HG03558 (cell line): ENCODE results near the gene SNX13.
A peak's percentile ranks its signal among the peaks of the same experiment; 100 is the strongest.

ENCODE experiments used
- ATAC-seq: cut with Tn5 transposase; IDR thresholded peaks from one replicate; pipeline ENCODE4 v1.9.1; 2021; ENCODE audit warnings: moderate number of reproducible peaks; ENCODE audit not compliant: unreplicated experiment; ENCODE audit errors: extremely low read depth

The SNX13 gene

GRCh38 chr7:17940302-17940883 lies at the start of gene SNX13:
Gene SNX13, minus strand, starts transcription at chr7:17940494. Its CDS starts 199 bp downstream, at chr7:17940295.
- peak; percentile 88 for ATAC-seq

DNA sequence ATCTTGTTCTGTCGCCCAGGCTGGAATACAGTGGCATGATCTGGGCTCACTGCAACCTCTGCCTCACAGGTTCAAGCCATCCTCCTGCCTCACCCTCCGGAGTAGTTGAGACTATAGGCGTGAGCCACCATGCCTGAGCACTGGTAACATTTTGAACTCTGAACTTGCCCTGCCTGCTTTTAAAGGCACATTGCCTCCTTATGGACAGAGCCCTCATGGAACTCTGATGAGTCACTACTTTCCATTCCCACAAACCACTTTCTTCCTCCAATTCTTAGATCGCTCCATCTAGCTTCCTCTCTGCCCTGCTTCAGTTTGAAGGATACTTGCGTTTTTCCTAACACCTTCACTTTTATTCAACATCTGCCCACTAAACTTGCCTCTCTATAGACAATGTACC lies 49.3 kb upstream of the SNX13 start:
- no peak for ATAC-seq

- ATAC-seq, result no peak
These were observed 48.6 kb upstream of the SNX13 start for GRCh38 chr7:17988858-17989257.

DNA sequence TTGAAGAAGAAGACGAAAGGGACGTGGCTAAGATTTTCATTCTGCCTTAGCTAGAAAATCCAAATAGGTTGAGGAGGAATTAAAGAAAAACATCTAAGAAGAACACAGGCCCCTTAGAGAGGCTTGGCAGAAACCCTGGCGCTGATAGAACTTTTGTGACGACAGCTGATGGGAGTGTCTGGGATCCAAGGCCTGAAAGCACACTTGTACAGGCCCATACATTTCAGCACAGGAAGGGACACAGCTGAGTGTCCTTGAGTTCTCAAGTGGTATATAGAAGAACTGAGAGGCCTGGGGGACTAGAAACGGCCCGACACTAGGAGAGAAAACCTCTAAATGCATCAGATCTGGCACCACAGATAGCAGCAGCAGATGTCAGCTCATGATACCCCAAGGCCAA lies 47.8 kb upstream of the SNX13 start:
- no peak for ATAC-seq

DNA sequence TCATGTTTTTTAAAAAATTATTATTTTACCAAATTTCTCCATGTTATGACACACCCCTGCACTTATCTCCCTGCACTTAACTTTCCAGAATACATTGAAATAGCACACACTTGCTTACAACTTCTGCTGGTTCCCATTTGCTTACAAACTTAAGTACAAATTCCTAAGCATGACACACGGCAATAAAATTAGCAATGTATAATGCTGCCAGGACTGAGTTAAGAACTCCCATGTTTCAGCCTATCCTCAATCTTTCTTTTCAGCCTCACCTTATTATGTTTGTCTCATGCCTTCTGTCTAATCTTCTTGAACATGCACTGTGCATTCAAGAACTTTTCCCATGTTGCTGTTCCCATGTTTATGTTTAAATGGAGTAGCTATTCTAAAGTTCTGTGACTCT lies 46.6 kb upstream of the SNX13 start:
- no peak for ATAC-seq

GRCh38 chr7:17985473-17986239 lies 45.4 kb upstream of the SNX13 start:
- ATAC-seq, result no peak

DNA sequence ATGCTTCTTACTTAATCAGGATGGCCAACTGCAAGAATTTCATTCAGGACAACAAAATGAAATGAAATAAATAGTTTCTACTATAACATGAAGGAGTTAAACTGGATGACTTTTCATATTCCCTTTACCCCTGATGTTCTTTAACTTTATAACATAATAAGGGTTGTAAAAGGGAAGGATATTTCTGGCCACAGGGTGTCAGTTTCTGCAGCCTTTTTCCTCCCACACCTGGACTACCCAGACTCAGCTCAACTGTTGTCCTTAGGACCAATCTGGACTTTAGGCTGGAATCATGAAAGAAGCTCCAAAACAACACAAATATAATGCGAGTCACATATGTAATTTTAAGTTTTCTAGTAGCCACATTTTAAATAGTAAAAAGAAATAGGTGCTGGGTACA lies 44.0 kb upstream of the SNX13 start:
- ATAC-seq, result no peak

- ATAC-seq, result no peak
These were observed 43.1 kb upstream of the SNX13 start for GRCh38 chr7:17983221-17984062.

- no peak for ATAC-seq
These were observed 36.7 kb upstream of the SNX13 start for GRCh38 chr7:17976952-17977351.

GRCh38 chr7:17971411-17971810 lies 31.1 kb upstream of the SNX13 start:
- no peak for ATAC-seq

- no peak for ATAC-seq
These were observed 28.8 kb upstream of the SNX13 start for GRCh38 chr7:17968791-17969715.

GRCh38 chr7:17966706-17967105 lies 26.4 kb upstream of the SNX13 start:
- no peak for ATAC-seq

DNA sequence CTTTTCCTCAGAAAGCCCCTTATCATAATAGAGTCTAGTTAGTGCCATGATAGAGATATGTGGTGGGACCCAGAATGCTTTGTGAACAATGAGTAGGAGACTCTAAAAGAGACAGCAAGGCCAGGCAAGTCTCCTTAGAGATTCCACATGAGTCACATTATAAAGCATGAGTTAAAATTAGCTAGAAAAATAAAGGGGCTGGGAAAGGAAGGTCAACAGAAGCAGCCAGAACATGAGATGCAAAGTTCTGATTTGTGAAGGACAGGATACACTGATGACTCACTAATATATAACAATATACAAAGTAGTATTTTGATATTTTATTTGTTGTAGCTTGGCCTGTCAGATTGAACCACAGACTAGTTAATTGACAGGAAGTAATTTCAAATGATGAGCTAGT lies 25.3 kb upstream of the SNX13 start:
- ATAC-seq, result no peak

GRCh38 chr7:17963281-17963680 lies 23.0 kb upstream of the SNX13 start:
- no peak for ATAC-seq

- ATAC-seq, result no peak
These were observed 22.4 kb upstream of the SNX13 start for GRCh38 chr7:17962652-17963051.

- no peak for ATAC-seq
These were observed 17.6 kb upstream of the SNX13 start for GRCh38 chr7:17957871-17958270.

GRCh38 chr7:17952387-17952786 lies 12.1 kb upstream of the SNX13 start:
- peak; percentile 100 for ATAC-seq

DNA sequence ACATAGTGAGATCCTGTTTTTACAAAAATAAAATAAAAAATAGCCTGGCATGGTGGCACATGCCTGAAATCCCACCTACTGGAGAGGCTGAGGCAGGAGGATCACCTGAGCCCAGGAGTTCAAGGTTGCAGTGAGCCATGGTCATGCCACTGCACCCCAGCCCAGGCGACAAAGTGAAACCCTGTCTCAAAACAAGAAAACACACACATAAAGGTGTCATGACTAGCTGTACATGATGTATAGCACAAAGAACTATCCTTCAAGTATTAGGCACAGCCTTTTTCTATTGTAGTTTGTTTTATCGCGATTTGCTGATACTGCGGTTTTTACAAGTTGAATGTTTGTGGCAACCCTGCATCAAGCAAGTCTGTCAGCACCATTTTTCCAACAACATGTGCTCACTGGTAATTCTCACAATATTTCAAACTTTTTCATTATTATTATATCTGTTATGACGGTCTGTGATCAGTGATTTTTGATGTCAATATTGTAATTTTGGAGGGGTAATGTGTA lies 11.5 kb upstream of the SNX13 start:
- ATAC-seq, result no peak

DNA sequence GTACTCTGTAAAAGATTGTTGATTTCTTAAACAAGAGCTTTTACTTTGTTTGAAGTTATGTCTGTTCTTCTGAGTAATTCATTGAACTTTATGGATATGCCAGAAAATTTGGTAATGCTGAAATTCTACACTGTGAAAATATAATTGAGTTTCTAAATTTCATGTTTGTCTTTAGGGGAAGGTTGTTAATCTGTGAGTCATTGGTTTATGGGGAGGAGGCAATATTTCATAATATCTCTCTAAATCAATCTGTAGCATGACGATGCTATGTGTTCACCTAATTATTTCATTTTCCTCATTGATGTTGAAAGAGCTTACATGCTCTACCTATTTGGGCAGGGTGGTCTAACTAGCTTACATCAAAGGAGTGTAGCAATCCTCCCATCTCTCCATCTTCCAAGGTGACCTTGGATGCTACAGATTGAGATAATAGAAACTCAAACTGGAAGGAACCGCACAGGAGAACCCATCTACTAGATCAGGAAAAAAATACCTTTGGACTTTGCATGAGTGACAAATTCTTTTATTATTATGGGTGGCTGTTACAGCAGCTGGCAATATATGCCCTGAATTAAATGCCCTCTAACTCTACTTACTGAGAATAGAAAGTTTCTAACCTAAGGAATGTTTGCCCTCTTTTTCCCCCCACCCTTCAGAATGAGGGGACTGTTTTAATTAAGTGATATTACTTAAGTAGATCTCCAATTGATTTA lies 8.4 kb upstream of the SNX13 start:
- no peak for ATAC-seq
